Activated naive CD4-positive, alpha-beta T cell treated with anti-CD3 and anti-CD28 coated beads for 36 hours (primary cell): Measurements from ENCODE around the gene ARMH2. TPM values are rescaled to one million over a fixed set of nuclear protein-coding genes. Genes with fewer than 3 reads are reported as not detected.
"Not testable (repeated sequence)": the region's sequence is repeated elsewhere in the genome, so short reads cannot be mapped to it uniquely, and the experiment has no call there.

Experiments
- CTCF ChIA-PET: fragments of 350-600 bp; sonication (Branson Sonifier 250); formaldehyde crosslinking; loops from one replicate; lab custom pipeline; 2021; ENCODE audit warnings: antibody characterized with exemption; lab: Charles Lee
- DNase-seq: peaks from one replicate; pipeline ENCODE4 v3.0.0-alpha.2; 2020
- H3K27ac Mint-ChIP-seq: one replicate; pipeline ENCODE4 v1.8.0; 2021; ENCODE audit warnings: mild to moderate bottlenecking, mixed read lengths
- H3K27me3 Mint-ChIP-seq: one replicate; pipeline ENCODE4 v1.8.0; 2021; ENCODE audit warnings: low read depth, mixed read lengths
- H3K36me3 Mint-ChIP-seq: one replicate; pipeline ENCODE4 v1.8.0; 2021; ENCODE audit warnings: low read depth, mixed read lengths
- H3K4me1 Mint-ChIP-seq: one replicate; pipeline ENCODE4 v1.8.0; 2021; ENCODE audit warnings: low read depth, mixed read lengths
- H3K4me3 Mint-ChIP-seq: one replicate; pipeline ENCODE4 v1.8.0; 2021; ENCODE audit warnings: mild to moderate bottlenecking, moderate library complexity, mixed read lengths
- H3K9me3 Mint-ChIP-seq: one replicate; pipeline ENCODE4 v1.8.0; 2021; ENCODE audit warnings: mixed read lengths
- intact Hi-C: fragments of 100-400 bp; cut with micrococcal nuclease; formaldehyde crosslinking; loops from one replicate; pipeline ENCODE4 v1.15.1; 2023
- total RNA-seq, 2 experiments: library from RNA; stranded (reverse); gene quantifications; one replicate each; pipeline ENCODE4 v1.2.3, GENCODE V29; 2021

Gene ARMH2
- total RNA-seq, 2 experiments from 2014 or later, result not detected

DNA sequence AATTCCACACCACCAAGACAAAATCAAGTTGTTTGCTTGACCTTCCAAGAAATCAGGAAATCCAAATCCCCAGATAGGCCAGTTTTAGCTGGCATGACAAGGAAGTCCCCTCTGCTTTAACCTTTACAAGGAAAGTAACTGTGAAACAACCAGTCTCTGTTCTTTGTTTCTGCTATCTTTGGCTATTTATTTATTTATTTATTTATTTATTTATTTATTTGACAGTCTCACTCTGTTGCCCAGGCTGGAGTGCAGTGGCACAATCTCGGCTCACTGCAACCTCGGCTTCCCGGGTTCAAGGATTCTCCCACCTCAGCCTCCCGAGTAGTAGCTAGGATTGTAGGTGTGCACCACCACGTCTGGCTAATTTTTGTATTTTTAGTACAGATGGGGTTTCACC, 38.5 kb downstream of the ARMH2 start:
- H3K4me1 Mint-ChIP-seq, result peaks cover 6% of the 10 kb centered on the region
- H3K27me3 Mint-ChIP-seq, result no peaks in the 10 kb centered on the region
- no peaks in the 10 kb centered on the region for H3K9me3 Mint-ChIP-seq
- H3K27ac Mint-ChIP-seq, result no peak overlapping the region
- intact Hi-C loops, result no loop called here
- H3K4me3 Mint-ChIP-seq, result no peak overlapping the region
- H3K36me3 Mint-ChIP-seq, result no peaks in the 10 kb centered on the region
- DNase-seq, result no peak
- CTCF ChIA-PET, result no interaction called here

DNA sequence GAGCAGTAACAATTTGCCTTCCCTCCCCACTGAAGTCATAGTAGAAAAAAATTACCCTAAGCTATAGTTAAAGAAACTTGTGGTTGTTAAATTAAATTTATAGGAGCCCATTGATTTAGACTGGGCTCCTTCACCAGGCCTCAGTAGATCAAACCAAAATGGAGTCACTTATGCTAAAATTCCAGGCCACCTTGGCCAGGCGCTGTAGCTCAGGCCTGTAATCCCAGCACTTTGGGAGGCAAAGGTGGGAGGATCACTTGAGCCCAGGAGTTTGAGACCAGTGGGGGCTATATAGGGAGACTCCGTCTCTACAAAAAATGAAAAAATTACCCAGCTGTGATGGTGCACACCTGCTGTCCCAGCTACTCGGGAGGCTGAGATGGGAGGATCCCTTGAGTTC, 39.0 kb downstream of the ARMH2 start:
- DNase-seq, result no peak
- H3K9me3 Mint-ChIP-seq, result no peaks in the 10 kb centered on the region
- no peaks in the 10 kb centered on the region for H3K27me3 Mint-ChIP-seq
- intact Hi-C loops, result no loop called here
- CTCF ChIA-PET, result interaction anchor here (0.7 to 1.2 kb wide), 2 partner anchors 17 to 179 kb away, joined by 4 to 8 read pairs; no protein-coding TSS in a partner anchor
- H3K27ac Mint-ChIP-seq, result no peak overlapping the region
- H3K36me3 Mint-ChIP-seq, result no peaks in the 10 kb centered on the region
- no peak overlapping the region for H3K4me3 Mint-ChIP-seq
- peaks cover 4% of the 10 kb centered on the region for H3K4me1 Mint-ChIP-seq

- H3K9me3 Mint-ChIP-seq, result no peaks in the 10 kb centered on the region
- DNase-seq, result no peak
- no peaks in the 10 kb centered on the region for H3K27me3 Mint-ChIP-seq
- H3K27ac Mint-ChIP-seq, result no peak overlapping the region
- intact Hi-C loops, result no loop called here
- H3K4me3 Mint-ChIP-seq, result no peak overlapping the region
- H3K4me1 Mint-ChIP-seq, result peaks cover 4% of the 10 kb centered on the region
- CTCF ChIA-PET, result interaction anchor here (1.1 kb wide), 1 partner anchor 10 kb away, joined by 3 read pairs; no protein-coding TSS in a partner anchor
- no peaks in the 10 kb centered on the region for H3K36me3 Mint-ChIP-seq
Measured at GRCh38 chr6:24757611-24758010, 41.1 kb downstream of the ARMH2 start.

DNA sequence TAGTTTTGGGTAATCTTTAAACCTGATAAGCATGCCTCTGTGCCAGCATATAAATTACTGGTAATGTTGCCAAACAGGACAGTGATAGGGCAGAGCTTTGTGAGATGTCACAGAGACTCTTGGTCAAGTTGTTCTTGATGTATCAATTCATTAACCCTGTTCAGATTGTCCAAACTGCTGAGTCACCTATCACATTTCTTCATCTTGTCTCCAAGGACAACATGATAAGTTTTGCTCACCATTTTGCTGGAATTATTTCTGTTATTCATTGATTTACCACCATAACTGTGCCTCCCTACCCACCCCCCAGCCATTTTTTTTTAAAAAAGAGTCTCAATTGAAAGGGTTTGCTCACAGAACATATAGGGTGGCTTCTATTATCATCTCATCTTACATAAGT, 43.4 kb downstream of the ARMH2 start:
- CTCF ChIA-PET, result interaction anchor here (1.1 to 1.2 kb wide), 2 partner anchors 9 to 174 kb away, joined by 3 read pairs; no protein-coding TSS in a partner anchor
- no peak for DNase-seq
- Mint-ChIP-seq H3K9me3 (no peaks in the 10 kb centered on the region), H3K27me3 (peaks cover 3% of the 10 kb centered on the region), H3K27ac (no peak overlapping the region), H3K4me3 (no peak overlapping the region), H3K36me3 (no peaks in the 10 kb centered on the region), H3K4me1 (no peaks in the 10 kb centered on the region)
- intact Hi-C loops, result no loop called here

- H3K9me3 Mint-ChIP-seq, H3K27ac Mint-ChIP-seq, H3K27me3 Mint-ChIP-seq, H3K4me3 Mint-ChIP-seq, DNase-seq, intact Hi-C loops, H3K4me1 Mint-ChIP-seq, H3K36me3 Mint-ChIP-seq: not testable (repeated sequence)
- CTCF ChIA-PET, result interaction anchor here (1.1 kb wide), 1 partner anchor 173 kb away, joined by 3 read pairs; no protein-coding TSS in a partner anchor
Measured at GRCh38 chr6:24754378-24754777, 44.3 kb downstream of the ARMH2 start.

GRCh38 chr6:24753545-24753944, 45.2 kb downstream of the ARMH2 start:
- Mint-ChIP-seq H3K4me3 (no peak overlapping the region), H3K27me3 (peaks cover 3% of the 10 kb centered on the region), H3K36me3 (no peaks in the 10 kb centered on the region), H3K9me3 (no peaks in the 10 kb centered on the region), H3K27ac (no peak overlapping the region), H3K4me1 (no peaks in the 10 kb centered on the region)
- intact Hi-C loops, result no loop called here
- CTCF ChIA-PET, result interaction anchor here (0.6 kb wide), 1 partner anchor 152 kb away, joined by 3 read pairs; no protein-coding TSS in a partner anchor
- no peak for DNase-seq

- H3K9me3 Mint-ChIP-seq, result no peaks in the 10 kb centered on the region
- H3K4me1 Mint-ChIP-seq, result no peaks in the 10 kb centered on the region
- DNase-seq, result no peak
- no peak overlapping the region for H3K4me3 Mint-ChIP-seq
- no peak overlapping the region for H3K27ac Mint-ChIP-seq
- intact Hi-C loops, result no loop called here
- no peaks in the 10 kb centered on the region for H3K36me3 Mint-ChIP-seq
- CTCF ChIA-PET, result interaction anchor here (0.6 kb wide), 1 partner anchor 152 kb away, joined by 3 read pairs; no protein-coding TSS in a partner anchor
- peaks cover 6% of the 10 kb centered on the region for H3K27me3 Mint-ChIP-seq
Measured at GRCh38 chr6:24752917-24753492, 45.7 kb downstream of the ARMH2 start.

- no peaks in the 10 kb centered on the region for H3K9me3 Mint-ChIP-seq
- H3K4me3 Mint-ChIP-seq, result no peak overlapping the region
- CTCF ChIA-PET, result no interaction called here
- no peak for DNase-seq
- no peaks in the 10 kb centered on the region for H3K36me3 Mint-ChIP-seq
- H3K27ac Mint-ChIP-seq, result no peak overlapping the region
- intact Hi-C loops, result no loop called here
- no peaks in the 10 kb centered on the region for H3K4me1 Mint-ChIP-seq
- peaks cover 7% of the 10 kb centered on the region for H3K27me3 Mint-ChIP-seq
Measured at GRCh38 chr6:24752503-24752902, 46.2 kb downstream of the ARMH2 start.

DNA sequence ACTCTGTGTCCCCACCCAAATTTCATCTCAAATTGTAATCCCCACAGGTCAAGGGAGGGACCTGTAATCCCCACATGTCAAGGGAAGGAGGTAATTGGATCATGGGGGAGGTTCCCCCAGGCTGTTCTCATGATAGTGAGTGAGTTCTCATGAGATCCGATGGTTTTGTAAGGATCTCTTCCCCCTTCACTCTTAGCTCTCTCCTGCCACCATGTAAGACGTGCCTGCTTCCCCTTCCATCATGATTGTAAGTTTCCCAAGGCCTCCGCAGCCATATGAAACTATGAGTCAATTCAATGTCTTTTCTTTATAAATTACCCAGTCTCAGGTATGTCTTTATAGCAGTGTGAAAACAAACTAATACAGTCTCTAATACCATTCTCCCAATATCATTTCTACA, 47.8 kb downstream of the ARMH2 start:
- DNase-seq, H3K9me3 Mint-ChIP-seq, H3K27me3 Mint-ChIP-seq, H3K4me1 Mint-ChIP-seq, CTCF ChIA-PET, H3K4me3 Mint-ChIP-seq, intact Hi-C loops, H3K27ac Mint-ChIP-seq, H3K36me3 Mint-ChIP-seq: not testable (repeated sequence)

- Mint-ChIP-seq H3K27ac (no peak overlapping the region), H3K27me3 (peaks cover 7% of the 10 kb centered on the region), H3K4me3 (no peak overlapping the region), H3K9me3 (no peaks in the 10 kb centered on the region), H3K36me3 (no peaks in the 10 kb centered on the region), H3K4me1 (peaks cover 4% of the 10 kb centered on the region)
- intact Hi-C loops, result no loop called here
- no peak for DNase-seq
- CTCF ChIA-PET, result interaction anchor here (1.0 kb wide), 1 partner anchor 165 kb away, joined by 5 read pairs; no protein-coding TSS in a partner anchor
Measured at GRCh38 chr6:24749297-24749696, 49.4 kb downstream of the ARMH2 start.

Other genes starting within 250 kb of the ARMH2 start
- under 1 TPM; 0.07 to 0.10 TPM for gene KIAA0319, start 152.7 kb downstream of the ARMH2 start, total RNA-seq
- 10 to 100 TPM; 41.5 to 44.2 TPM for gene TDP2, start 132.0 kb downstream of the ARMH2 start, total RNA-seq
- gene ACOT13, start 131.8 kb downstream of the ARMH2 start, total RNA-seq, result 10 to 100 TPM; 34.0 to 36.1 TPM
- gene C6orf62, start 79.8 kb downstream of the ARMH2 start, total RNA-seq, result 100 to 1,000 TPM; 110 to 112 TPM
- 10 to 100 TPM; 84.9 to 85.1 TPM for gene GMNN, start 24.0 kb downstream of the ARMH2 start, total RNA-seq
- gene RIPOR2, start 137.0 kb upstream of the ARMH2 start, total RNA-seq, result 100 to 1,000 TPM; 111 to 116 TPM